ENCODE measurements around the gene PRRT3. TPM values are rescaled to one million over a fixed set of nuclear protein-coding genes. Genes with fewer than 3 reads are reported as not detected.
A peak's percentile ranks its signal among the peaks of the same experiment; 100 is the strongest.
"Not testable (repeated sequence)": the region's sequence is repeated elsewhere in the genome, so short reads cannot be mapped to it uniquely, and the experiment has no call there.

PRRT3 gene
- total and polyA plus RNA-seq, 2 donors, result 1.4 to 1.6 TPM

GRCh38 chr3:9906480-9906879, 45.7 kb downstream of the PRRT3 start:
- WGBS, result 95% methylated on average over 5 of the region's 5 CpGs
- no peak overlapping the region for H3K4me3 ChIP-seq (ENCODE audit: low read length in 2 of 2)
- peaks cover 3 to 24% of the 10 kb centered on the region in 2 donors for H3K36me3 ChIP-seq (ENCODE audit: control insufficient read depth in 2 of 2, insufficient read depth in 2 of 2, low read length in 1 of 2)
- H3K4me1 ChIP-seq (ENCODE audit: control insufficient read depth in 2 of 2, insufficient read depth in 2 of 2, low read length in 2 of 2), result peaks cover 19 to 25% of the 10 kb centered on the region in 2 donors
- DNase-seq (ENCODE audit: low read depth in 6 of 9, low spot score in 9 of 9), result no peak
- H3K9me3 ChIP-seq (ENCODE audit: control insufficient read depth in 2 of 2, insufficient read depth in 1 of 2, low read length in 1 of 2), result no peaks in the 10 kb centered on the region
- no peak overlapping the region for H3K27ac ChIP-seq (ENCODE audit: low read depth in 1 of 2, low read length in 1 of 2)
- no peaks in the 10 kb centered on the region for H3K27me3 ChIP-seq (ENCODE audit: control insufficient read depth in 2 of 2, insufficient read depth in 1 of 2, low read length in 1 of 2)

DNA sequence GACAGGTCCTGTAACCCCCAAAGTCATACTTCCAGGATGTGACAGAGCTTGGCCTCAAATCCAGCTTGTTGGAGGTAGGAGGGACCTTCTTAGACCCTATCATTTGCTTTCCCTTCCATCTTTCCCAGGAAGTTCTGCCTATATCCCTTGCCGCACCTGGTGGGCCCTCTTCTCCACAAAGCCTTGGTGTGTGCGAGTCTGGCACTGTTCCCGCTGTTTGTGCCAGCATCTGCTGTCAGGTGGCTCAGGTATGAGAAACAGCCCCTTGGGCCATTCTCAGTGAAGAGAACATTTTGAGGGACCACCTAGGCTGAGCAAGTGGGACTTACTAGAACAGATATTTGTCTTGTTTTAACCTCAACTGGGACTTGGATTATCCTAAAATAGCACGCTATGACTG, 48.3 kb downstream of the PRRT3 start:
- DNase-seq (ENCODE audit: low read depth in 6 of 9, low spot score in 9 of 9), result no peak
- WGBS, result 98% methylated on average over 4 of the region's 4 CpGs
- H3K27me3 ChIP-seq (ENCODE audit: control insufficient read depth in 2 of 2, insufficient read depth in 1 of 2, low read length in 1 of 2), result no peaks in the 10 kb centered on the region
- H3K4me3 ChIP-seq (ENCODE audit: low read length in 2 of 2), result peak overlapping the region in 1 of 2 donors; percentile 53
- H3K36me3 ChIP-seq (ENCODE audit: control insufficient read depth in 2 of 2, insufficient read depth in 2 of 2, low read length in 1 of 2), result peaks cover 3 to 14% of the 10 kb centered on the region in 2 donors
- H3K9me3 ChIP-seq (ENCODE audit: control insufficient read depth in 2 of 2, insufficient read depth in 1 of 2, low read length in 1 of 2), result no peaks in the 10 kb centered on the region
- no peak overlapping the region for H3K27ac ChIP-seq (ENCODE audit: low read depth in 1 of 2, low read length in 1 of 2)
- H3K4me1 ChIP-seq (ENCODE audit: control insufficient read depth in 2 of 2, insufficient read depth in 2 of 2, low read length in 2 of 2), result peaks cover 21 to 32% of the 10 kb centered on the region in 2 donors

- Histone ChIP-seq H3K27me3 (ENCODE audit: control insufficient read depth in 2 of 2, insufficient read depth in 1 of 2, low read length in 1 of 2) (no peaks in the 10 kb centered on the region), H3K4me1 (ENCODE audit: control insufficient read depth in 2 of 2, insufficient read depth in 2 of 2, low read length in 2 of 2) (peaks cover 21 to 38% of the 10 kb centered on the region in 2 donors), H3K36me3 (ENCODE audit: control insufficient read depth in 2 of 2, insufficient read depth in 2 of 2, low read length in 1 of 2) (peaks cover 0 to 8% of the 10 kb centered on the region in 2 donors), H3K9me3 (ENCODE audit: control insufficient read depth in 2 of 2, insufficient read depth in 1 of 2, low read length in 1 of 2) (no peaks in the 10 kb centered on the region), H3K4me3 (ENCODE audit: low read length in 2 of 2) (peak overlapping the region; percentile 25 to 53), H3K27ac (ENCODE audit: low read depth in 1 of 2, low read length in 1 of 2) (peak overlapping the region; percentile 55 to 91)
- WGBS, result 46% methylated on average over 4 of the region's 4 CpGs
- DNase-seq (ENCODE audit: low read depth in 6 of 9, low spot score in 9 of 9), result peak in 1 of 9 donors; percentile 34
Measured at GRCh38 chr3:9903238-9903624, 49.0 kb downstream of the PRRT3 start.

GRCh38 chr3:9902372-9903237, 49.6 kb downstream of the PRRT3 start, which contains the start of gene IL17RE:
Gene IL17RE, plus strand, starts transcription at chr3:9902848. Its CDS starts 85 bp downstream, at chr3:9902933.
- peak within 1 kb of the TSS; percentile 55 to 91 for H3K27ac ChIP-seq (ENCODE audit: low read depth in 1 of 2, low read length in 1 of 2)
- WGBS, result 68% methylated on average over 13 of the region's 13 CpGs
- DNase-seq (ENCODE audit: low read depth in 6 of 9, low spot score in 9 of 9), result peak in 7 of 9 donors; percentile 33 to 83 (median 53)

GRCh38 chr3:9901967-9902366, 50.2 kb downstream of the PRRT3 start:
- peak in 6 of 9 donors; percentile 45 to 83 (median 64) for DNase-seq (ENCODE audit: low read depth in 6 of 9, low spot score in 9 of 9)
- peak overlapping the region; percentile 55 to 91 for H3K27ac ChIP-seq (ENCODE audit: low read depth in 1 of 2, low read length in 1 of 2)
- peaks cover 21 to 47% of the 10 kb centered on the region in 2 donors for H3K4me1 ChIP-seq (ENCODE audit: control insufficient read depth in 2 of 2, insufficient read depth in 2 of 2, low read length in 2 of 2)
- 8% methylated on average over 5 of the region's 5 CpGs for WGBS
- H3K4me3 ChIP-seq (ENCODE audit: low read length in 2 of 2), result peak overlapping the region in 1 of 2 donors; percentile 53
- H3K36me3 ChIP-seq (ENCODE audit: control insufficient read depth in 2 of 2, insufficient read depth in 2 of 2, low read length in 1 of 2), result peaks cover 0 to 6% of the 10 kb centered on the region in 2 donors
- no peaks in the 10 kb centered on the region for H3K27me3 ChIP-seq (ENCODE audit: control insufficient read depth in 2 of 2, insufficient read depth in 1 of 2, low read length in 1 of 2)
- no peaks in the 10 kb centered on the region for H3K9me3 ChIP-seq (ENCODE audit: control insufficient read depth in 2 of 2, insufficient read depth in 1 of 2, low read length in 1 of 2)

More at GRCh38 chr3:9902372-9903237, 49.6 kb downstream of the PRRT3 start, which contains the start of gene IL17RE:
- peaks cover 0 to 6% of the 10 kb centered on the region in 2 donors for H3K36me3 ChIP-seq (ENCODE audit: control insufficient read depth in 2 of 2, insufficient read depth in 2 of 2, low read length in 1 of 2)
- H3K9me3 ChIP-seq (ENCODE audit: control insufficient read depth in 2 of 2, insufficient read depth in 1 of 2, low read length in 1 of 2), result no peaks in the 10 kb centered on the region
- H3K27me3 ChIP-seq (ENCODE audit: control insufficient read depth in 2 of 2, insufficient read depth in 1 of 2, low read length in 1 of 2), result no peaks in the 10 kb centered on the region
- H3K4me3 ChIP-seq (ENCODE audit: low read length in 2 of 2), result peak within 1 kb of the TSS; percentile 25 to 53
- H3K4me1 ChIP-seq (ENCODE audit: control insufficient read depth in 2 of 2, insufficient read depth in 2 of 2, low read length in 2 of 2), result peaks cover 21 to 44% of the 10 kb centered on the region in 2 donors

DNA sequence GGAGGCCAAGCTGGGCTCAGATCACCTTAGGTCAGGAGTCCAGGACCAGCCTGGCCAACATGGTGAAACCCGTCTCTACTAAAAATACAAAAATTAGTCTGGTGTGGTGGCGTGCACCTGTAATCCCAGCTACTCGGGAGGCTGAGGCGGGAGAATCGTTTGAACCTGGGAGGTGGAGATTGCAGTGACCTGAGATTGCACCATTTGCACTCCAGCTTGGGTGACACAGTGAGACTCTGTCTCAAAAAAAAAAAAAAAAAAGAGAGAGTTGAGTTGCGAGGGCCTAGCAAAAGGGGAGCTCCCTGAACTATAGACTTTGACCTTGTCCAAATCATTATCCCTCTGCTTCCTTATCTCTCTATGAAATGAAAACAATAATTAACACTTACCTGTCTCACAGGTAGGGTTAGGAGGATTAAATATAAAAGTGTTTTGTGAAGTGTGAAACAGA, 51.2 kb downstream of the PRRT3 start:
- not testable (repeated sequence) for H3K4me3 ChIP-seq (ENCODE audit: low read length in 2 of 2); H3K27me3 ChIP-seq (ENCODE audit: control insufficient read depth in 2 of 2, insufficient read depth in 1 of 2, low read length in 1 of 2); H3K36me3 ChIP-seq (ENCODE audit: control insufficient read depth in 2 of 2, insufficient read depth in 2 of 2, low read length in 1 of 2); DNase-seq (ENCODE audit: low read depth in 6 of 9, low spot score in 9 of 9); H3K9me3 ChIP-seq (ENCODE audit: control insufficient read depth in 2 of 2, insufficient read depth in 1 of 2, low read length in 1 of 2)
- H3K27ac ChIP-seq (ENCODE audit: low read depth in 1 of 2, low read length in 1 of 2), result peak overlapping the region in 1 of 2 donors; percentile 91
- peaks cover 21 to 47% of the 10 kb centered on the region in 2 donors for H3K4me1 ChIP-seq (ENCODE audit: control insufficient read depth in 2 of 2, insufficient read depth in 2 of 2, low read length in 2 of 2)
- WGBS, result 98% methylated on average over 6 of the region's 6 CpGs

- no peak for DNase-seq (ENCODE audit: low read depth in 6 of 9, low spot score in 9 of 9)
Measured at GRCh38 chr3:9899289-9899791, 52.9 kb downstream of the PRRT3 start.

GRCh38 chr3:9898467-9899241, 53.6 kb downstream of the PRRT3 start:
- Histone ChIP-seq H3K4me1 (ENCODE audit: control insufficient read depth in 2 of 2, insufficient read depth in 2 of 2, low read length in 2 of 2) (peaks cover 21 to 43% of the 10 kb centered on the region in 2 donors), H3K36me3 (ENCODE audit: control insufficient read depth in 2 of 2, insufficient read depth in 2 of 2, low read length in 1 of 2) (peaks cover 0 to 5% of the 10 kb centered on the region in 2 donors), H3K27ac (ENCODE audit: low read depth in 1 of 2, low read length in 1 of 2) (peak overlapping the region in 1 of 2 donors; percentile 51), H3K9me3 (ENCODE audit: control insufficient read depth in 2 of 2, insufficient read depth in 1 of 2, low read length in 1 of 2) (no peaks in the 10 kb centered on the region), H3K4me3 (ENCODE audit: low read length in 2 of 2) (no peak overlapping the region), H3K27me3 (ENCODE audit: control insufficient read depth in 2 of 2, insufficient read depth in 1 of 2, low read length in 1 of 2) (no peaks in the 10 kb centered on the region)
- DNase-seq (ENCODE audit: low read depth in 6 of 9, low spot score in 9 of 9), result no peak
- WGBS, result 93% methylated on average over 8 of the region's 8 CpGs

More at GRCh38 chr3:9899289-9899791, 52.9 kb downstream of the PRRT3 start:
- H3K27ac ChIP-seq (ENCODE audit: low read depth in 1 of 2, low read length in 1 of 2), result no peak overlapping the region
- 96% methylated on average over 3 of the region's 3 CpGs for WGBS
- H3K27me3 ChIP-seq (ENCODE audit: control insufficient read depth in 2 of 2, insufficient read depth in 1 of 2, low read length in 1 of 2), result no peaks in the 10 kb centered on the region
- H3K9me3 ChIP-seq (ENCODE audit: control insufficient read depth in 2 of 2, insufficient read depth in 1 of 2, low read length in 1 of 2), result no peaks in the 10 kb centered on the region
- peaks cover 21 to 47% of the 10 kb centered on the region in 2 donors for H3K4me1 ChIP-seq (ENCODE audit: control insufficient read depth in 2 of 2, insufficient read depth in 2 of 2, low read length in 2 of 2)
- no peak overlapping the region for H3K4me3 ChIP-seq (ENCODE audit: low read length in 2 of 2)
- H3K36me3 ChIP-seq (ENCODE audit: control insufficient read depth in 2 of 2, insufficient read depth in 2 of 2, low read length in 1 of 2), result peaks cover 0 to 4% of the 10 kb centered on the region in 2 donors
